Measurements from ENCODE around the gene GPR15LG.

GRCh38 chr10:84198206-84198915, 24.8 kb downstream of the GPR15LG start:
- no peak for TF ChIP-seq CTCF (IDR thresholded peaks at IDR 0.05; ENCODE audit: insufficient read depth, low read length, poor library complexity, severe bottlenecking)
- TF ChIP-seq EZH2phosphoT487 (conservative IDR thresholded peaks at IDR 0.05; ENCODE audit: low read length): no peak

Measured in SU-DHL-6 (cell line).